HepG2 (cell line): ENCODE data around the gene SLBP. TPM values are rescaled to one million over a fixed set of nuclear protein-coding genes. Genes with fewer than 3 reads are reported as not detected.
A peak's percentile ranks its signal among the peaks of the same experiment; 100 is the strongest.

Experiments used
- CREB1 ChIP-seq, 2 experiments: fragments of 450-650 bp in 1 of 2; IDR thresholded peaks; 2 replicates each; pipeline ENCODE4 v1.6.1; 2016 to 2017; ENCODE audit warnings: control low read depth in 1 of 2, mild to moderate bottlenecking in 1 of 2, missing compliant biosample characterization in 1 of 2, missing genetic modification characterization in 1 of 2
- DBP ChIP-seq: sonication (generic); formaldehyde crosslinking; IDR thresholded peaks from 2 replicates; pipeline ENCODE4 v1.4.0; 2020; ENCODE audit warnings: missing genetic modification reagents; ENCODE audit errors: not compliant biosample characterization
- ELF3 ChIP-seq: IDR thresholded peaks from 2 replicates; pipeline ENCODE4 v1.6.1; 2016; ENCODE audit warnings: missing genetic modification reagents, missing compliant biosample characterization
- FOXA1 ChIP-seq, 2 experiments: fragments of 450-650 bp in 1 of 2; sonication (generic) in 1 of 2; formaldehyde crosslinking in 1 of 2; IDR thresholded peaks; 2 replicates each; pipeline versions ENCODE4 v1.4.0 to v1.6.1; 2016 to 2020; ENCODE audit warnings: missing genetic modification reagents in 1 of 2
- GMEB1 ChIP-seq: sonication (generic); formaldehyde crosslinking; IDR thresholded peaks from 2 replicates; pipeline ENCODE4 v1.5.1; 2020; ENCODE audit warnings: missing genetic modification reagents, mild to moderate bottlenecking, borderline replicate concordance
- IRX3 ChIP-seq: sonication (generic); formaldehyde crosslinking; IDR thresholded peaks from 2 replicates; pipeline ENCODE4 v1.8.1; 2023; ENCODE audit warnings: mild to moderate bottlenecking, low read depth, missing genetic modification reagents, borderline replicate concordance
- MLX ChIP-seq: IDR thresholded peaks from 2 replicates; pipeline ENCODE4 v1.6.1; 2016
- NRL ChIP-seq: sonication (generic); formaldehyde crosslinking; IDR thresholded peaks from 2 replicates; pipeline ENCODE4 v1.5.0; 2020; ENCODE audit warnings: missing genetic modification reagents, mild to moderate bottlenecking, moderate library complexity, borderline replicate concordance
- REPIN1 ChIP-seq: sonication (generic); formaldehyde crosslinking; IDR thresholded peaks from 2 replicates; pipeline ENCODE4 v1.8.0; 2022; ENCODE audit warnings: missing genetic modification reagents, low read depth, mild to moderate bottlenecking, borderline replicate concordance
- SMARCE1 ChIP-seq: fragments of 450-650 bp; IDR thresholded peaks from 2 replicates; pipeline ENCODE4 v1.6.1; 2017; ENCODE audit warnings: borderline replicate concordance
- SOX5 ChIP-seq: IDR thresholded peaks from 2 replicates; pipeline ENCODE4 v1.6.1; 2016; ENCODE audit warnings: borderline replicate concordance
- YY1 ChIP-seq: IDR thresholded peaks from 2 replicates; pipeline ENCODE4 v1.6.1; 2011; ENCODE audit warnings: low read length, low read depth, moderate library complexity, mild to moderate bottlenecking; ENCODE audit not compliant: insufficient read depth, insufficient replicate concordance
- ZC3H13 ChIP-seq: sonication (generic); formaldehyde crosslinking; IDR thresholded peaks from 2 replicates; pipeline ENCODE4 v1.8.1; 2023; ENCODE audit warnings: mild to moderate bottlenecking, missing genetic modification reagents, moderate library complexity
- ZNF160 ChIP-seq: sonication (generic); formaldehyde crosslinking; IDR thresholded peaks from 2 replicates; pipeline ENCODE4 v1.8.0; 2022; ENCODE audit warnings: mild to moderate bottlenecking, inconsistent platforms, missing genetic modification reagents
- ZNF343 ChIP-seq: sonication (generic); formaldehyde crosslinking; IDR thresholded peaks from 2 replicates; pipeline ENCODE4 v1.4.0; 2020; ENCODE audit warnings: mild to moderate bottlenecking, missing genetic modification reagents
- ZNF644 ChIP-seq: IDR thresholded peaks from 2 replicates; pipeline ENCODE4 v1.6.1; 2016; ENCODE audit warnings: low read depth
- ZNF7 ChIP-seq: IDR thresholded peaks from 2 replicates; pipeline ENCODE4 v1.6.1; 2016; ENCODE audit warnings: missing biosample characterization, missing genetic modification reagents
- ZNF709 ChIP-seq: sonication (generic); formaldehyde crosslinking; IDR thresholded peaks from 2 replicates; pipeline ENCODE4 v1.5.0; 2020; ENCODE audit warnings: mild to moderate bottlenecking, missing genetic modification reagents
- ZNF766 ChIP-seq: sonication (generic); formaldehyde crosslinking; IDR thresholded peaks from 2 replicates; pipeline ENCODE4 v1.5.0; 2020; ENCODE audit warnings: missing genetic modification reagents, borderline replicate concordance
- ZNF772 ChIP-seq: sonication (generic); formaldehyde crosslinking; IDR thresholded peaks from 2 replicates; pipeline ENCODE4 v1.5.0; 2020; ENCODE audit warnings: mild to moderate bottlenecking, missing genetic modification reagents
- polyA plus RNA-seq, 8 experiments: library from polyadenylated mRNA; depleted of rRNA in 3 of 8; stranded (reverse) in 7 of 8; unstranded in 1 of 8; fragments of >200 nt; fragmentation: Illumina TruSeq in 4 of 8; extraction: Trizol in 4 of 8; gene quantifications; 2 replicates each; pipeline versions ENCODE4 v1.2.1 to v1.2.3, GENCODE V29; 2011 to 2016; ENCODE audit warnings: low read depth in 4 of 8, missing spikeins in 1 of 8, mixed read lengths in 1 of 8; ENCODE audit not compliant: insufficient read depth in 1 of 8
- total RNA-seq, 5 experiments: library from RNA; depleted of rRNA; stranded (reverse); fragments of >200 nt; fragmentation: Illumina TruSeq; extraction: Trizol; gene quantifications; 2 replicates each; pipeline ENCODE4 v1.2.3, GENCODE V29; 2016; ENCODE audit warnings: low read depth in 1 of 5
- TF ChIP-seq, protein P1 (sequence below): sonication (generic); formaldehyde crosslinking; IDR thresholded peaks from 2 replicates; pipeline ENCODE4 v1.4.0; 2020; ENCODE audit warnings: missing genetic modification reagents, borderline replicate concordance
- TF ChIP-seq, protein P2 (sequence below): sonication (generic); formaldehyde crosslinking; IDR thresholded peaks from 2 replicates; pipeline ENCODE4 v1.4.0; 2020; ENCODE audit warnings: mild to moderate bottlenecking, missing genetic modification reagents

Gene SLBP
- total and polyA plus RNA-seq, 2 of the 13 experiments (the other 11 are each of a cell fraction or from before 2014, with no cell fraction given) = 43.9 to 104 TPM

DNA sequence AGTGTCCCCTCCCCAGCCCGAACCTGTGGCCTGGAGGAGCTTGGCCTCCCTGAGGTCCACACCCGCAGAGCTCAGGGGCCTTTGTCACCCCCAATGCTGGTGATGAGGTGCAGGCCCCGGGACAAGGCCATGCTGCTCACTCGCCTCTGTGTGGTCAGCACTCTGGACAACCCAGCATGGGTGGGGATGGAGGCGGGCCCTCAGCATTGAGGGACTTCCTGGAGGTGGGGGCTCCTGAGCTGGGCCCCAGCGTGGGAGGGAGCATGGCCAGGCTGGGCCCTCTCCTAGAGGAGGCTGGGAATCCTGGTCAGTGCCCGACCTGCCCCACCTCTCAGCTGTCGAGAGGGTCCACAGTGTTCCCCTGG, 39.8 kb upstream of the SLBP start (continued):
- TF ChIP-seq SMARCE1 (no peak), ZNF644 (CRISPR knock-in tag) (no peak), IRX3 (CRISPR knock-in tag) (no peak), MLX (CRISPR knock-in tag) (0 out of 2 replicates have a peak, but pooled peaks have one; percentile 11), ZNF343 (CRISPR knock-in tag) (no peak; the same call in 1 of the 2 replicates), CREB1 (IDR thresholded peaks at IDR 0.05) (no peak), CREB1 (CRISPR knock-in tag; IDR thresholded peaks at IDR 0.05) (no peak), NRL (CRISPR knock-in tag) (peak; percentile 69), YY1 (no peak), ZNF160 (CRISPR knock-in tag) (no peak), ZNF7 (CRISPR knock-in tag) (no peak), ELF3 (CRISPR knock-in tag) (0 out of 2 replicates have a peak, but pooled peaks have one; percentile 65), ZNF766 (CRISPR knock-in tag) (0 out of 2 replicates have a peak, but pooled peaks have one; percentile 3), ZNF772 (no peak), REPIN1 (CRISPR knock-in tag) (no peak), ZNF709 (CRISPR knock-in tag) (peak; percentile 29; the same call in 1 of the 2 replicates), ZC3H13 (no peak), DBP (CRISPR knock-in tag) (no peak), FOXA1 (IDR thresholded peaks at IDR 0.05) (no peak), FOXA1 (CRISPR knock-in tag; IDR thresholded peaks at IDR 0.05) (no peak), GMEB1 (CRISPR knock-in tag) (no peak), SOX5 (CRISPR knock-in tag) (0 out of 2 replicates have a peak, but pooled peaks have one; percentile 22)
- TF ChIP-seq, protein P1, sequence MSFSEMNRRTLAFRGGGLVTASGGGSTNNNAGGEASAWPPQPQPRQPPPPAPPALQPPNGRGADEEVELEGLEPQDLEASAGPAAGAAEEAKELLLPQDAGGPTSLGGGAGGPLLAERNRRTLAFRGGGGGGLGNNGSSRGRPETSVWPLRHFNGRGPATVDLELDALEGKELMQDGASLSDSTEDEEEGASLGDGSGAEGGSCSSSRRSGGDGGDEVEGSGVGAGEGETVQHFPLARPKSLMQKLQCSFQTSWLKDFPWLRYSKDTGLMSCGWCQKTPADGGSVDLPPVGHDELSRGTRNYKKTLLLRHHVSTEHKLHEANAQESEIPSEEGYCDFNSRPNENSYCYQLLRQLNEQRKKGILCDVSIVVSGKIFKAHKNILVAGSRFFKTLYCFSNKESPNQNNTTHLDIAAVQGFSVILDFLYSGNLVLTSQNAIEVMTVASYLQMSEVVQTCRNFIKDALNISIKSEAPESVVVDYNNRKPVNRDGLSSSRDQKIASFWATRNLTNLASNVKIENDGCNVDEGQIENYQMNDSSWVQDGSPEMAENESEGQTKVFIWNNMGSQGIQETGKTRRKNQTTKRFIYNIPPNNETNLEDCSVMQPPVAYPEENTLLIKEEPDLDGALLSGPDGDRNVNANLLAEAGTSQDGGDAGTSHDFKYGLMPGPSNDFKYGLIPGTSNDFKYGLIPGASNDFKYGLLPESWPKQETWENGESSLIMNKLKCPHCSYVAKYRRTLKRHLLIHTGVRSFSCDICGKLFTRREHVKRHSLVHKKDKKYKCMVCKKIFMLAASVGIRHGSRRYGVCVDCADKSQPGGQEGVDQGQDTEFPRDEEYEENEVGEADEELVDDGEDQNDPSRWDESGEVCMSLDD (CRISPR knock-in tag) = peak; percentile 51; the same call in 1 of the 2 replicates
- TF ChIP-seq, protein P2, sequence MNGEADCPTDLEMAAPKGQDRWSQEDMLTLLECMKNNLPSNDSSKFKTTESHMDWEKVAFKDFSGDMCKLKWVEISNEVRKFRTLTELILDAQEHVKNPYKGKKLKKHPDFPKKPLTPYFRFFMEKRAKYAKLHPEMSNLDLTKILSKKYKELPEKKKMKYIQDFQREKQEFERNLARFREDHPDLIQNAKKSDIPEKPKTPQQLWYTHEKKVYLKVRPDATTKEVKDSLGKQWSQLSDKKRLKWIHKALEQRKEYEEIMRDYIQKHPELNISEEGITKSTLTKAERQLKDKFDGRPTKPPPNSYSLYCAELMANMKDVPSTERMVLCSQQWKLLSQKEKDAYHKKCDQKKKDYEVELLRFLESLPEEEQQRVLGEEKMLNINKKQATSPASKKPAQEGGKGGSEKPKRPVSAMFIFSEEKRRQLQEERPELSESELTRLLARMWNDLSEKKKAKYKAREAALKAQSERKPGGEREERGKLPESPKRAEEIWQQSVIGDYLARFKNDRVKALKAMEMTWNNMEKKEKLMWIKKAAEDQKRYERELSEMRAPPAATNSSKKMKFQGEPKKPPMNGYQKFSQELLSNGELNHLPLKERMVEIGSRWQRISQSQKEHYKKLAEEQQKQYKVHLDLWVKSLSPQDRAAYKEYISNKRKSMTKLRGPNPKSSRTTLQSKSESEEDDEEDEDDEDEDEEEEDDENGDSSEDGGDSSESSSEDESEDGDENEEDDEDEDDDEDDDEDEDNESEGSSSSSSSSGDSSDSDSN (CRISPR knock-in tag) = 0 out of 2 replicates have a peak, but pooled peaks have one; percentile 35
